NCI-H82 treated with DMSO at 0.1 percent for 48 hours (cell line): ENCODE measurements around the gene PCNT.

Experiments used
- DNase-seq: peaks from one replicate; lab custom pipeline; 2025; ENCODE audit not compliant: unreplicated experiment; lab: John Stamatoyannopoulos, UW

The PCNT gene

GRCh38 chr21:46475296-46475695 lies 151.3 kb downstream of the PCNT start:
- DNase-seq: no peak

- DNase-seq: no peak
Measured at GRCh38 chr21:46477765-46478164, 153.8 kb downstream of the PCNT start.

- no peak for DNase-seq
Measured at GRCh38 chr21:46478910-46479309, 155.0 kb downstream of the PCNT start.

GRCh38 chr21:46480466-46480865 lies 156.5 kb downstream of the PCNT start:
- DNase-seq: no peak

- no peak for DNase-seq
Measured at GRCh38 chr21:46482225-46482845, 158.4 kb downstream of the PCNT start.

- no peak for DNase-seq
Measured at GRCh38 chr21:46482846-46483231, 158.9 kb downstream of the PCNT start.

GRCh38 chr21:46483300-46484295 lies 159.6 kb downstream of the PCNT start:
- DNase-seq: no peak

- DNase-seq: no peak
Measured at GRCh38 chr21:46486481-46487126, 162.6 kb downstream of the PCNT start.

- no peak for DNase-seq
Measured at GRCh38 chr21:46489162-46489663, 165.3 kb downstream of the PCNT start.

GRCh38 chr21:46489800-46490199 lies 165.8 kb downstream of the PCNT start:
- no peak for DNase-seq

- no peak for DNase-seq
Measured at GRCh38 chr21:46491553-46491952, 167.6 kb downstream of the PCNT start.

GRCh38 chr21:46492851-46493250 lies 168.9 kb downstream of the PCNT start:
- no peak for DNase-seq

GRCh38 chr21:46493828-46494227 lies 169.9 kb downstream of the PCNT start:
- no peak for DNase-seq
